HL-60 (cell line): Measurements from ENCODE around the gene MARCHF2.

Experiments
- DNase-seq, 2 experiments: peaks; one replicate each; pipeline ENCODE4 v3.0.0-alpha.2; 2010 to 2020; ENCODE audit warnings: low read depth in 1 of 2, low spot score in 1 of 2
- H3K27ac ChIP-seq: fragments of 250-450 bp; sonication (Bioruptor Pico); replicated peaks from 2 replicates; pipeline ENCODE4 v1.5.1; 2020; ENCODE audit warnings: mild to moderate bottlenecking, moderate library complexity
- H3K27me3 ChIP-seq: fragments of 250-450 bp; sonication (Bioruptor Pico); 2 replicates; pipeline ENCODE4 v1.5.1; 2021; ENCODE audit warnings: mild to moderate bottlenecking, moderate library complexity; ENCODE audit not compliant: insufficient read depth, poor library complexity, severe bottlenecking
- H3K4me3 ChIP-seq: replicated peaks from 2 replicates; pipeline ENCODE4 v1.5.1; 2011; ENCODE audit warnings: mild to moderate bottlenecking, control low read depth, low read length; ENCODE audit not compliant: insufficient read depth
- CTCF ChIP-seq: IDR thresholded peaks from one replicate; pipeline ENCODE4 v1.5.1; 2011; ENCODE audit warnings: low read length, control low read depth, inconsistent platforms; ENCODE audit not compliant: insufficient read depth
- GABPA ChIP-seq: IDR thresholded peaks from 2 replicates; pipeline ENCODE4 v1.6.1; 2012; ENCODE audit warnings: low read depth
- POLR2AphosphoS5 ChIP-seq: IDR thresholded peaks from 2 replicates; pipeline ENCODE4 v1.6.1; 2012; ENCODE audit warnings: low read depth
- REST ChIP-seq: IDR thresholded peaks from 2 replicates; pipeline ENCODE4 v1.6.1; 2012; ENCODE audit warnings: low read depth; ENCODE audit not compliant: insufficient replicate concordance
- SPI1 ChIP-seq: IDR thresholded peaks from 2 replicates; pipeline ENCODE4 v1.6.1; 2012; ENCODE audit warnings: low read depth, mild to moderate bottlenecking, borderline replicate concordance

MARCHF2 gene

GRCh38 chr19:8482696-8483095, 69.6 kb downstream of the MARCHF2 start:
- no peak for TF ChIP-seq GABPA
- TF ChIP-seq POLR2AphosphoS5: no peak
- TF ChIP-seq CTCF: no peak
- TF ChIP-seq REST: no peak
- no peak for TF ChIP-seq SPI1
- Histone ChIP-seq H3K4me3 (no peak overlapping the region), H3K27ac (no peak overlapping the region)

GRCh38 chr19:8483165-8483564, 70.1 kb downstream of the MARCHF2 start:
- no peak for DNase-seq
- no peak for TF ChIP-seq REST
- TF ChIP-seq POLR2AphosphoS5: no peak
- no peak for TF ChIP-seq CTCF
- no peak for TF ChIP-seq GABPA
- TF ChIP-seq SPI1: no peak
- Histone ChIP-seq H3K4me3 (no peak overlapping the region), H3K27ac (no peak overlapping the region), H3K27me3 (no peaks in the 10 kb centered on the region)

More at GRCh38 chr19:8482696-8483095, 69.6 kb downstream of the MARCHF2 start:
- no peak for DNase-seq
- H3K27me3 ChIP-seq: no peaks in the 10 kb centered on the region

GRCh38 chr19:8484331-8484894, 71.3 kb downstream of the MARCHF2 start:
- TF ChIP-seq POLR2AphosphoS5 (0 out of 2 replicates have a peak, but pooled peaks have one; percentile 17), SPI1 (peak; percentile 41; the same call in 1 of the 2 replicates), CTCF (no peak), GABPA (no peak)
- Histone ChIP-seq H3K4me3 (no peak overlapping the region), H3K27me3 (no peaks in the 10 kb centered on the region), H3K27ac (peak overlapping the region; percentile 83)
- peak in 1 of 2 experiments; percentile 92 for DNase-seq
